ENCODE data around the gene SNTA1. TPM values are rescaled to one million over a fixed set of nuclear protein-coding genes. Genes with fewer than 3 reads are reported as not detected.
"Not testable (repeated sequence)": the region's sequence is repeated elsewhere in the genome, so short reads cannot be mapped to it uniquely, and the experiment has no call there.

Gene SNTA1
- total RNA-seq, 1 donor from 2014 or later, result 2.6 TPM

GRCh38 chr20:33433465-33434234, 9.9 kb downstream of the SNTA1 start:
- intact Hi-C loops (cut with micrococcal nuclease), result no loop called here

GRCh38 chr20:33431797-33432381, 11.7 kb downstream of the SNTA1 start:
- intact Hi-C loops (cut with micrococcal nuclease), result no loop called here

- intact Hi-C loops (cut with micrococcal nuclease), result not testable (repeated sequence)
Observed at GRCh38 chr20:33423875-33424274, 19.7 kb downstream of the SNTA1 start.

GRCh38 chr20:33423141-33423834, 20.3 kb downstream of the SNTA1 start:
- intact Hi-C loops (cut with micrococcal nuclease), result no loop called here

GRCh38 chr20:33419140-33419974, 24.2 kb downstream of the SNTA1 start:
- intact Hi-C loops (cut with micrococcal nuclease), result no loop called here

GRCh38 chr20:33418033-33418432, 25.5 kb downstream of the SNTA1 start:
- intact Hi-C loops (cut with micrococcal nuclease), result no loop called here

GRCh38 chr20:33415948-33416347, 27.6 kb downstream of the SNTA1 start:
- intact Hi-C loops (cut with micrococcal nuclease), result no loop called here

- intact Hi-C loops (cut with micrococcal nuclease), result no loop called here
Observed at GRCh38 chr20:33412484-33412838, 31.1 kb downstream of the SNTA1 start.

GRCh38 chr20:33411711-33412483, 31.7 kb downstream of the SNTA1 start:
- intact Hi-C loops (cut with micrococcal nuclease), result no loop called here

GRCh38 chr20:33411242-33411641, 32.3 kb downstream of the SNTA1 start:
- intact Hi-C loops (cut with micrococcal nuclease), result no loop called here

GRCh38 chr20:33410081-33410742, 33.4 kb downstream of the SNTA1 start:
- intact Hi-C loops (cut with micrococcal nuclease), result no loop called here

GRCh38 chr20:33408716-33409654, 34.6 kb downstream of the SNTA1 start:
- intact Hi-C loops (cut with micrococcal nuclease), result no loop called here

- intact Hi-C loops (cut with micrococcal nuclease), result no loop called here
Observed at GRCh38 chr20:33408313-33408712, 35.2 kb downstream of the SNTA1 start.

GRCh38 chr20:33407796-33408195, 35.8 kb downstream of the SNTA1 start:
- intact Hi-C loops (cut with micrococcal nuclease), result no loop called here

- intact Hi-C loops (cut with micrococcal nuclease), result no loop called here
Observed at GRCh38 chr20:33407251-33407650, 36.3 kb downstream of the SNTA1 start.

- intact Hi-C loops (cut with micrococcal nuclease), result no loop called here
Observed at GRCh38 chr20:33404281-33404680, 39.3 kb downstream of the SNTA1 start.

GRCh38 chr20:33401921-33402369, 41.6 kb downstream of the SNTA1 start:
- intact Hi-C loops (cut with micrococcal nuclease), result loop anchor here (1.0 to 2.0 kb wide), 3 partner anchors 42 to 591 kb away; partner anchors contain the start of genes ACTL10 and RALY

GRCh38 chr20:33401184-33401920, 42.2 kb downstream of the SNTA1 start, which contains the start of gene CDK5RAP1:
TSS of gene CDK5RAP1 (minus strand) at chr20:33401519. CDS start at chr20:33397064, 4,455 bp downstream.
- intact Hi-C loops (cut with micrococcal nuclease), result loop anchor here (1.0 to 2.0 kb wide), 3 partner anchors 43 to 592 kb away; partner anchors contain the start of genes ACTL10 and RALY

All from T-helper 2 cell treated with Interferon-gamma antibody and Interleukin-4, amounts not matched to agents 100 ng/mL and 5 ng/mL, for 36 hours (primary cell).